Panc1 (cell line): ENCODE results near the gene ETFA.

ENCODE experiments used
- POLR2AphosphoS5 ChIP-seq: IDR thresholded peaks from 2 replicates; pipeline ENCODE4 v1.6.1; 2012; ENCODE audit warnings: mild to moderate bottlenecking, low read depth, low read length, moderate library complexity
- SIN3A ChIP-seq: IDR thresholded peaks from 2 replicates; pipeline ENCODE4 v1.6.1; 2012; ENCODE audit warnings: low read depth, mild to moderate bottlenecking, low read length, moderate library complexity, borderline replicate concordance; ENCODE audit not compliant: insufficient read depth
- TCF7L2 ChIP-seq: IDR thresholded peaks from 2 replicates; pipeline ENCODE4 v1.6.1; 2011; ENCODE audit warnings: mild to moderate bottlenecking, low read depth, low read length, inconsistent platforms
- TF ChIP-seq, protein P1 (sequence below): fragments of 450-650 bp; IDR thresholded peaks from 2 replicates; pipeline ENCODE4 v1.5.1; 2017; ENCODE audit warnings: mild to moderate bottlenecking
- TF ChIP-seq, protein P2 (sequence below), 2 experiments: IDR thresholded peaks; 2 replicates each; pipeline ENCODE4 v1.6.1; 2011 to 2012; ENCODE audit warnings: low read depth in 2 of 2, control low read depth in 1 of 2, low read length in 1 of 2, mild to moderate bottlenecking in 1 of 2, moderate library complexity in 1 of 2; ENCODE audit not compliant: insufficient read depth in 1 of 2

DNA sequence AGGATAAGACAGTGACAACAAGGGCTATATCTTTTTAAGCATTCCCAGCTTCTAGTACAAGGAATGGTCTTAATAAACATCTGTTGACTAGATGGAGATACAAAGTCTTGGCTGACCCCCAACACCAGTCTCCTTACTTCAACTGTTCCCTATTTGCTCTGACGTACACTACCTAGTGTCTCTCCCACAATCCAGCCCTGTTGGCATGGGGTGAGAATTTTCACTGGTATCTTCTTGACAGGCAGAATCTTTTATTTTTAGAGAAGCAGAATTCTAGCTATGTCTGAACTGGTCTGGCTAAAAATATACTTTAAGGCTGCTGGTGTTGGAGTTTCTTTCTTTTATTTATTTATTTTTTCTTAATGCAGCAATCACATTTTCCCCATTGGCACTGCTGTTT lies 82.0 kb downstream of the ETFA start:
- TF ChIP-seq, protein P1, sequence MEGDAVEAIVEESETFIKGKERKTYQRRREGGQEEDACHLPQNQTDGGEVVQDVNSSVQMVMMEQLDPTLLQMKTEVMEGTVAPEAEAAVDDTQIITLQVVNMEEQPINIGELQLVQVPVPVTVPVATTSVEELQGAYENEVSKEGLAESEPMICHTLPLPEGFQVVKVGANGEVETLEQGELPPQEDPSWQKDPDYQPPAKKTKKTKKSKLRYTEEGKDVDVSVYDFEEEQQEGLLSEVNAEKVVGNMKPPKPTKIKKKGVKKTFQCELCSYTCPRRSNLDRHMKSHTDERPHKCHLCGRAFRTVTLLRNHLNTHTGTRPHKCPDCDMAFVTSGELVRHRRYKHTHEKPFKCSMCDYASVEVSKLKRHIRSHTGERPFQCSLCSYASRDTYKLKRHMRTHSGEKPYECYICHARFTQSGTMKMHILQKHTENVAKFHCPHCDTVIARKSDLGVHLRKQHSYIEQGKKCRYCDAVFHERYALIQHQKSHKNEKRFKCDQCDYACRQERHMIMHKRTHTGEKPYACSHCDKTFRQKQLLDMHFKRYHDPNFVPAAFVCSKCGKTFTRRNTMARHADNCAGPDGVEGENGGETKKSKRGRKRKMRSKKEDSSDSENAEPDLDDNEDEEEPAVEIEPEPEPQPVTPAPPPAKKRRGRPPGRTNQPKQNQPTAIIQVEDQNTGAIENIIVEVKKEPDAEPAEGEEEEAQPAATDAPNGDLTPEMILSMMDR, result no peak
- TF ChIP-seq, protein P2, sequence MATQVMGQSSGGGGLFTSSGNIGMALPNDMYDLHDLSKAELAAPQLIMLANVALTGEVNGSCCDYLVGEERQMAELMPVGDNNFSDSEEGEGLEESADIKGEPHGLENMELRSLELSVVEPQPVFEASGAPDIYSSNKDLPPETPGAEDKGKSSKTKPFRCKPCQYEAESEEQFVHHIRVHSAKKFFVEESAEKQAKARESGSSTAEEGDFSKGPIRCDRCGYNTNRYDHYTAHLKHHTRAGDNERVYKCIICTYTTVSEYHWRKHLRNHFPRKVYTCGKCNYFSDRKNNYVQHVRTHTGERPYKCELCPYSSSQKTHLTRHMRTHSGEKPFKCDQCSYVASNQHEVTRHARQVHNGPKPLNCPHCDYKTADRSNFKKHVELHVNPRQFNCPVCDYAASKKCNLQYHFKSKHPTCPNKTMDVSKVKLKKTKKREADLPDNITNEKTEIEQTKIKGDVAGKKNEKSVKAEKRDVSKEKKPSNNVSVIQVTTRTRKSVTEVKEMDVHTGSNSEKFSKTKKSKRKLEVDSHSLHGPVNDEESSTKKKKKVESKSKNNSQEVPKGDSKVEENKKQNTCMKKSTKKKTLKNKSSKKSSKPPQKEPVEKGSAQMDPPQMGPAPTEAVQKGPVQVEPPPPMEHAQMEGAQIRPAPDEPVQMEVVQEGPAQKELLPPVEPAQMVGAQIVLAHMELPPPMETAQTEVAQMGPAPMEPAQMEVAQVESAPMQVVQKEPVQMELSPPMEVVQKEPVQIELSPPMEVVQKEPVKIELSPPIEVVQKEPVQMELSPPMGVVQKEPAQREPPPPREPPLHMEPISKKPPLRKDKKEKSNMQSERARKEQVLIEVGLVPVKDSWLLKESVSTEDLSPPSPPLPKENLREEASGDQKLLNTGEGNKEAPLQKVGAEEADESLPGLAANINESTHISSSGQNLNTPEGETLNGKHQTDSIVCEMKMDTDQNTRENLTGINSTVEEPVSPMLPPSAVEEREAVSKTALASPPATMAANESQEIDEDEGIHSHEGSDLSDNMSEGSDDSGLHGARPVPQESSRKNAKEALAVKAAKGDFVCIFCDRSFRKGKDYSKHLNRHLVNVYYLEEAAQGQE (IDR thresholded peaks at IDR 0.05; ENCODE audit: insufficient read depth in 1 of 2, low read depth in 2 of 2, low read length in 1 of 2), result no peak
- TF ChIP-seq POLR2AphosphoS5 (no peak), TCF7L2 (no peak), SIN3A (no peak)
